Panc1 (cell line): ENCODE measurements around the gene UBLCP1. TPM values are rescaled to one million over a fixed set of nuclear protein-coding genes. Genes with fewer than 3 reads are reported as not detected.

Experiments
- ATAC-seq: fragments of 200-7000 bp; cut with Tn5 transposase; 2 replicates; pipeline ENCODE4 v1.9.1; 2020; ENCODE audit warnings: mild to moderate bottlenecking, moderate library complexity
- BruUV-seq: library from RNA; stranded (reverse); fragments of 400-500 nt; replicated peaks from 2 replicates; lab custom pipeline; 2021; lab: Mats Ljungman, UMichigan
- CTCF ChIA-PET: fragments of 300-600 bp; sonication (Branson Sonifier 250); formaldehyde crosslinking; loops from one replicate; lab custom pipeline; 2022; ENCODE audit warnings: antibody characterized with exemption; lab: Charles Lee
- POLR2A ChIA-PET: fragments of 300-600 bp; sonication (Branson Sonifier 250); formaldehyde crosslinking; loops from one replicate; lab custom pipeline; 2022; ENCODE audit warnings: antibody characterized with exemption; lab: Charles Lee
- DNase-seq: peaks from one replicate; pipeline ENCODE4 v3.0.0-alpha.2; 2010; ENCODE audit warnings: low read depth, low spot score
- H3K27ac ChIP-seq: 2 replicates; pipeline ENCODE4 v1.5.1; 2011; ENCODE audit warnings: mild to moderate bottlenecking, low read length, inconsistent platforms
- H3K27me3 ChIP-seq: fragments of 200-500 bp; sonication (Bioruptor generic); 2 replicates; pipeline ENCODE4 v1.6.0; 2014; ENCODE audit warnings: low read length, inconsistent platforms; ENCODE audit not compliant: control insufficient read depth, insufficient read depth
- H3K36me3 ChIP-seq: fragments of 200-500 bp; sonication (Bioruptor generic); 2 replicates; pipeline ENCODE4 v1.5.1; 2014; ENCODE audit warnings: inconsistent platforms, mild to moderate bottlenecking, low read length, moderate library complexity; ENCODE audit not compliant: control insufficient read depth, insufficient read depth
- H3K4me1 ChIP-seq: 2 replicates; pipeline ENCODE4 v1.5.1; 2011; ENCODE audit warnings: inconsistent platforms, mild to moderate bottlenecking, low read length, moderate library complexity; ENCODE audit not compliant: control insufficient read depth, insufficient read depth
- H3K4me3 ChIP-seq, 2 experiments: 2 replicates each; pipeline ENCODE4 v1.5.1; 2011 to 2012; ENCODE audit warnings: low read depth in 2 of 2, low read length in 2 of 2, mild to moderate bottlenecking in 2 of 2, inconsistent platforms in 1 of 2, moderate library complexity in 1 of 2
- H3K9me3 ChIP-seq: fragments of 200-500 bp; sonication (Bioruptor generic); 2 replicates; pipeline ENCODE4 v1.5.1; 2014; ENCODE audit warnings: low read depth, mild to moderate bottlenecking, inconsistent platforms, low read length, moderate library complexity; ENCODE audit not compliant: control insufficient read depth, insufficient read depth
- POLR2AphosphoS5 ChIP-seq: IDR thresholded peaks from 2 replicates; pipeline ENCODE4 v1.6.1; 2012; ENCODE audit warnings: mild to moderate bottlenecking, low read depth, low read length, moderate library complexity
- REST ChIP-seq, 2 experiments: IDR thresholded peaks; 2 replicates each; pipeline ENCODE4 v1.6.1; 2011 to 2012; ENCODE audit warnings: low read depth in 2 of 2, control low read depth in 1 of 2, low read length in 1 of 2, mild to moderate bottlenecking in 1 of 2, moderate library complexity in 1 of 2; ENCODE audit not compliant: insufficient read depth in 1 of 2
- SIN3A ChIP-seq: IDR thresholded peaks from 2 replicates; pipeline ENCODE4 v1.6.1; 2012; ENCODE audit warnings: low read depth, mild to moderate bottlenecking, low read length, moderate library complexity, borderline replicate concordance; ENCODE audit not compliant: insufficient read depth
- TCF7L2 ChIP-seq: IDR thresholded peaks from 2 replicates; pipeline ENCODE4 v1.6.1; 2011; ENCODE audit warnings: mild to moderate bottlenecking, low read depth, low read length, inconsistent platforms
- in situ Hi-C: cut with HindIII; loops from 2 replicates; pipeline ENCODE4 v1.10.0; 2016; ENCODE audit warnings: low sequenced_read_pairs, low pct_unique_long_range_greater_than_20kb
- intact Hi-C: fragments of 100-400 bp; cut with micrococcal nuclease; formaldehyde crosslinking; loops from one replicate; pipeline ENCODE4 v1.10.0; 2022; ENCODE audit not compliant: unreplicated experiment
- total RNA-seq: library from RNA; stranded (reverse); gene quantifications from one replicate; pipeline ENCODE4 v1.2.1, GENCODE V29; 2021; ENCODE audit not compliant: unreplicated experiment
- TF ChIP-seq, protein P1 (sequence below): fragments of 450-650 bp; IDR thresholded peaks from 2 replicates; pipeline ENCODE4 v1.5.1; 2017; ENCODE audit warnings: mild to moderate bottlenecking

The UBLCP1 gene
- total RNA-seq, 1 experiment from 2014 or later = 31.8 TPM

- no peaks in the 10 kb centered on the region for H3K9me3 ChIP-seq
- no peak overlapping the region for H3K4me3 ChIP-seq
- no peaks in the 10 kb centered on the region for H3K36me3 ChIP-seq
- H3K27ac ChIP-seq = no peak overlapping the region
- ChIA-PET CTCF (no interaction called here), POLR2A (no interaction called here)
- TF ChIP-seq REST (IDR thresholded peaks at IDR 0.05; ENCODE audit: insufficient read depth in 1 of 2, low read depth in 2 of 2, low read length in 1 of 2) (no peak), SIN3A (no peak), TCF7L2 (no peak), POLR2AphosphoS5 (no peak)
- TF ChIP-seq, protein P1, sequence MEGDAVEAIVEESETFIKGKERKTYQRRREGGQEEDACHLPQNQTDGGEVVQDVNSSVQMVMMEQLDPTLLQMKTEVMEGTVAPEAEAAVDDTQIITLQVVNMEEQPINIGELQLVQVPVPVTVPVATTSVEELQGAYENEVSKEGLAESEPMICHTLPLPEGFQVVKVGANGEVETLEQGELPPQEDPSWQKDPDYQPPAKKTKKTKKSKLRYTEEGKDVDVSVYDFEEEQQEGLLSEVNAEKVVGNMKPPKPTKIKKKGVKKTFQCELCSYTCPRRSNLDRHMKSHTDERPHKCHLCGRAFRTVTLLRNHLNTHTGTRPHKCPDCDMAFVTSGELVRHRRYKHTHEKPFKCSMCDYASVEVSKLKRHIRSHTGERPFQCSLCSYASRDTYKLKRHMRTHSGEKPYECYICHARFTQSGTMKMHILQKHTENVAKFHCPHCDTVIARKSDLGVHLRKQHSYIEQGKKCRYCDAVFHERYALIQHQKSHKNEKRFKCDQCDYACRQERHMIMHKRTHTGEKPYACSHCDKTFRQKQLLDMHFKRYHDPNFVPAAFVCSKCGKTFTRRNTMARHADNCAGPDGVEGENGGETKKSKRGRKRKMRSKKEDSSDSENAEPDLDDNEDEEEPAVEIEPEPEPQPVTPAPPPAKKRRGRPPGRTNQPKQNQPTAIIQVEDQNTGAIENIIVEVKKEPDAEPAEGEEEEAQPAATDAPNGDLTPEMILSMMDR = no peak
- in situ Hi-C loops (no loop called here), intact Hi-C loops (no loop called here)
- ATAC-seq = no peak
- BruUV-seq = no TSS peak
- H3K27me3 ChIP-seq = no peaks in the 10 kb centered on the region
- no peaks in the 10 kb centered on the region for H3K4me1 ChIP-seq
- no peak for DNase-seq
Measured at GRCh38 chr5:159224471-159224870, 38.6 kb upstream of the UBLCP1 start.

DNA sequence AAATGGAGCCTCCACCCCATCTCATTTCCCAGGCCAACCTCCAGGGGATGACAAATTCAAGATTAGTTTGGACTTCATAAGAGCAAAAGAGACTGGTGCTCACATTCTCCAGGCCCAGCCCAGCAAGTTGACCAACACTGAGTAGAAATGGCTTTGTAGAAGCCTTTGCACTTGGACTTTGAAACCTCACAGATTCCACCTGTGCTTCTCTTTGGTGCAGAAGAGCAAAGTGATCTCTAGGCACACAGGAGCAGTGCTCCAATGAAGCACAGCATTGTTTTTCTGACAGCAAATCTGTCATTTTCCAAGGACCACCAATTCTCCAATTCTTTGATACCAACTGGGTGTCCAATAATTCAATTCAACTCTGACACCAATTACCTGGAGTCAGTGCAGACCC, 36.6 kb upstream of the UBLCP1 start:
- no TSS peak for BruUV-seq
- CTCF ChIA-PET = no interaction called here
- no peaks in the 10 kb centered on the region for H3K27me3 ChIP-seq
- POLR2A ChIA-PET = no interaction called here
- TF ChIP-seq TCF7L2 (no peak), SIN3A (no peak), REST (IDR thresholded peaks at IDR 0.05; ENCODE audit: insufficient read depth in 1 of 2, low read depth in 2 of 2, low read length in 1 of 2) (no peak)
- in situ Hi-C loops = no loop called here
- intact Hi-C loops = no loop called here
- H3K4me1 ChIP-seq = no peaks in the 10 kb centered on the region
- no peak overlapping the region for H3K4me3 ChIP-seq
- H3K9me3 ChIP-seq = no peaks in the 10 kb centered on the region
- H3K27ac ChIP-seq = no peak overlapping the region
- DNase-seq = no peak
- no peak for ATAC-seq
- H3K36me3 ChIP-seq = no peaks in the 10 kb centered on the region
